Measurements from ENCODE around the gene NDFIP2. TPM values are rescaled to one million over a fixed set of nuclear protein-coding genes. Genes with fewer than 3 reads are reported as not detected.

Gene NDFIP2
- total RNA-seq (1 to 10 TPM in 1 of 2 experiments, under 1 TPM in 1; 0.78 to 1.9 TPM), polyA plus RNA-seq (1 to 10 TPM in 2 of 3 donors, under 1 TPM in 1; 0.57 to 3.1 (median 2.3) TPM), total RNA-seq (3.3 to 117 (median 4.4) reads per million in 6 experiments)

DNA sequence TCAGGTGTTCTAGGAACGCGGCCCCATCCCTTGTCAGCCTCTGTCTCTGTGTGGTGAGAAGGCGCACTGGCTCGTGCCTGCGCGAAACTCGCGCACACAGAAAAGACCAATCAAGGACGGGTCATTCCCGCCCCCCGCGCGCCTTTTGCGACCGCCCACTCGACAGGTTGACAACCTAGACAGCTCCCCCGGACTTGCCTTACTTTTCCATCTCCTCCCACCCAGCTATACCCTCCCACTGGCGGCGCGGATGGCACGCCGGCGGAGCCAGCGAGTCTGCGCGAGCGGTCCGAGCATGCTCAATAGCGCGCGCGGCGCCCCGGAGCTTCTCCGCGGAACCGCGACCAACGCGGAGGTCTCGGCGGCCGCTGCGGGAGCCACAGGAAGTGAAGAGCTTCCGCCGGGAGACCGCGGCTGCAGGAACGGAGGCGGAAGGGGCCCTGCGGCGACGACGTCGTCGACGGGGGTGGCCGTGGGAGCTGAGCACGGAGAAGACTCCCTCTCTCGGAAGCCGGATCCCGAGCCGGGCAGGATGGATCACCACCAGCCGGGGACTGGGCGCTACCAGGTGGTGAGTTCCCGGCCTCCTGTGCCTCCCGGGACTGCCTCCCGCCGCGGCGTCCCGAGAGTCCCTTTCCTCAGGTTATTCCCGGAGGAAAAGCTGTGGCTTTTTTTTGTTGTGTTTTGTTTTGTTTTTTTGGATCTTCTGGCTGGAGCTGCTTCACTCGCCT lies at the start of gene NDFIP2:
Gene NDFIP2, plus strand, starts transcription at position 202 of the 731 bp plus-strand sequence. Its CDS starts 49 bp downstream, at position 251.
- Mint-ChIP-seq H3K27me3 (peaks cover 0 to 27% (median 8%) of the 10 kb centered on the region in 5 donors), H3K4me3 (peak within 1 kb of the TSS; percentile 86 to 97 (median 90)), H3K27ac (peak within 1 kb of the TSS; percentile 29 to 93 (median 86)), H3K36me3 (peaks cover 0 to 3% (median 0%) of the 10 kb centered on the region in 3 donors), H3K4me1 (peaks cover 11 to 44% (median 34%) of the 10 kb centered on the region in 4 donors), H3K9me3 (no peaks in the 10 kb centered on the region)
- ATAC-seq (peak; percentile 85 to 86), DNase-seq (peak; percentile 65 to 84 (median 79))
- POLR2A ChIA-PET, result interaction anchor here (0.6 to 1.2 kb wide), 3 partner anchors 10 to 75 kb away, joined by 3 read pairs; partner anchors contain the start of gene RBM26

GRCh38 chr13:79432086-79432485 lies 48.9 kb upstream of the NDFIP2 start:
- no peaks in the 10 kb centered on the region for H3K9me3 Mint-ChIP-seq
- no peak overlapping the region for H3K27ac Mint-ChIP-seq
- H3K4me3 Mint-ChIP-seq, result no peak overlapping the region
- POLR2A ChIA-PET, result no interaction called here
- H3K36me3 Mint-ChIP-seq, result no peaks in the 10 kb centered on the region
- ATAC-seq, result no peak
- H3K27me3 Mint-ChIP-seq, result no peaks in the 10 kb centered on the region
- no peak for DNase-seq
- H3K4me1 Mint-ChIP-seq, result no peaks in the 10 kb centered on the region

DNA sequence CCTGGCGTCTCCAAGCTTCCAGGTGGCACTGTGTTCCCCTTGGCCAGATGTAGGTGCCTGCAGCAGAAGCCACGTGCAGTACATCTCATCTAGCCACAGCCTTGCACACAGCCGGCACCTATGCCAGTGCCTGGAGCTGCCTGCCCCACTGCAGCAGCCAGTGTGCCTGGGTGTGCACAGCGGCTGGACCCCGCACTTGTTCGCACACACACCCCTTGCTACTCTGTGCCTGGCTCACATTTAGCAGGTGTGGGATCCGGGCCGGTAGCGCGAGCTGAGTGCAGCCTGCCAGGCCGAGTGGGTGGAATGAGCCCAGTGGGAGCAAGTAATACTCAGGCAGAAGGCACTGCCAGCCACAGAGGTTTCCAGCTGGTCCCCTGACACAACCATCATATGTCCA lies 48.0 kb upstream of the NDFIP2 start:
- ATAC-seq (no peak), DNase-seq (no peak)
- no peaks in the 10 kb centered on the region for H3K27me3 Mint-ChIP-seq
- POLR2A ChIA-PET, result interaction anchor here (1.7 kb wide), 1 partner anchor 48 kb away, joined by 3 read pairs; the partner anchor contains the start of gene NDFIP2
- no peak overlapping the region for H3K4me3 Mint-ChIP-seq
- no peaks in the 10 kb centered on the region for H3K9me3 Mint-ChIP-seq
- H3K4me1 Mint-ChIP-seq, result no peaks in the 10 kb centered on the region
- H3K27ac Mint-ChIP-seq, result no peak overlapping the region
- no peaks in the 10 kb centered on the region for H3K36me3 Mint-ChIP-seq

DNA sequence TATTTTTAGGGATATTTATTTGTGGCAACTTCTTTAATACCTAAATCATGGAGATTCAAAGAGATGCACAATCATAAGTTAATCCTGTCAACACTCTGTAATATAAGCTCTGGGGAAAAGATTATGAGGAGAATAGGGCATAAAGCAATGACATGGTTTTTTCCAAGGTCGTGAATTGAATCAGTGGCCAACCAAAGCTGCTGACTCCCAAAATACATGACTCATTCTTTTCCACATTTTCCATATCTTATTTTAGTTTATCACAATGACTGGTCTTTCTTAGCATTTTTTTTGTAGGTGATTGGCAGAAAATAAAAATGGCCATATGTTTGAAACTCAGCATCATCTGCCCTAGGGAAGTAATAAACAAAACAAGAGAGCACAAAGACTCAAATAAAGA lies 46.4 kb upstream of the NDFIP2 start:
- ATAC-seq (no peak), DNase-seq (no peak)
- H3K36me3 Mint-ChIP-seq, result no peaks in the 10 kb centered on the region
- H3K4me3 Mint-ChIP-seq, result no peak overlapping the region
- H3K27me3 Mint-ChIP-seq, result no peaks in the 10 kb centered on the region
- no peak overlapping the region for H3K27ac Mint-ChIP-seq
- POLR2A ChIA-PET, result no interaction called here
- H3K9me3 Mint-ChIP-seq, result no peaks in the 10 kb centered on the region
- H3K4me1 Mint-ChIP-seq, result no peaks in the 10 kb centered on the region

DNA sequence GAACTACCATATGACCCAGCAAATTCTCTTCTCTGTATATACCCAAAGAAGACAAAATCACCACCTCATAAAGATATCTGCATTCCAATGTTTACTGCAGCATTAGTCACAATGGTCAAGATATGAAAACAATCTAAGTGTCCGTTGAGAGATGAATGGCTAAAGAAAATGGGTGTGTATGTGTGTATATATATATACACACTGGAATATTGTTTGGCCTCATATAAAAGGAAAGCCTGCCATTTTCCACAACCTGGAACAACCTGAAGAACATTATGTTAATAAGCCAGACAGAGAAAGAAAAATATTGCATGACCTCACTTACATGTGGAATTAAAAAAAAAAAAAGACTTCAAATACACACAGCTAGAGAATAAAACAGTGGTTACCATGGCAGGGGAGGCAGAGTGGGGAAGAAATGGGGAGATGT lies 45.4 kb upstream of the NDFIP2 start:
- Mint-ChIP-seq H3K4me3 (no peak overlapping the region), H3K36me3 (no peaks in the 10 kb centered on the region), H3K27me3 (no peaks in the 10 kb centered on the region), H3K4me1 (no peaks in the 10 kb centered on the region), H3K9me3 (no peaks in the 10 kb centered on the region), H3K27ac (no peak overlapping the region)
- POLR2A ChIA-PET, result no interaction called here
- ATAC-seq (no peak), DNase-seq (no peak)

GRCh38 chr13:79439275-79439674 lies 41.7 kb upstream of the NDFIP2 start:
- Mint-ChIP-seq H3K9me3 (no peaks in the 10 kb centered on the region), H3K27ac (no peak overlapping the region)
- ATAC-seq, result no peak

DNA sequence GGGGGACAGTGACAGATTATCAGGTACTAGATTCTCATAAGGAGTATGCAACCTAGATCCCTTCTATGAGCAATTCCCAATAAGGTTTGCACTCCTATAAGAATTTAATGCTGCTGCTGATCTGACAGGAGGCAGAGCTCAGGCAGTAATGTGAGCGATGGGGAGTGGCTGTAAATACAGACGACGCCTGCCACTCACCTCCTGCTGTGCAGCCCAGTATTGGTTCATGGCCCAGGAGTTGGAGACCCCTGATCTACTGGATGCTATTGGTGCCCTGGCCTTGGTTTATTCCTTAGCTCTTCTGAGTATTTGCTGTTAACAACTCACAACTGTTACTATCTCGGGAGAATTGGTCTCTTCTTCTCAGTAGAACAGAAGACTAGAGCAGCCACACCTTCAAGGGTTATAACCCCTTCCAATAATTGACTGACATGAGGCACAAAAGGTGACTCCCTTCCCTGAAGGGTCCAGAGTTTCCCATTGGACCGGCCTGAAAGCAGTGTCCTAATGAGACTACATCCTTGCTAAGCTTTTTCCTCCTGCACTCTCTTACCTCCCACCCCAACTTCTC lies 39.9 kb upstream of the NDFIP2 start:
- no peak overlapping the region for H3K4me3 Mint-ChIP-seq
- DNase-seq, result no peak
- H3K4me1 Mint-ChIP-seq, result peaks cover 0 to 4% (median under 1%) of the 10 kb centered on the region in 4 donors
- H3K9me3 Mint-ChIP-seq, result no peaks in the 10 kb centered on the region
- no peaks in the 10 kb centered on the region for H3K36me3 Mint-ChIP-seq
- ATAC-seq, result no peak
- H3K27ac Mint-ChIP-seq, result no peak overlapping the region
- POLR2A ChIA-PET, result no interaction called here
- no peaks in the 10 kb centered on the region for H3K27me3 Mint-ChIP-seq

More at GRCh38 chr13:79439275-79439674, 41.7 kb upstream of the NDFIP2 start:
- Mint-ChIP-seq H3K36me3 (no peaks in the 10 kb centered on the region), H3K4me3 (no peak overlapping the region), H3K4me1 (no peaks in the 10 kb centered on the region), H3K27me3 (no peaks in the 10 kb centered on the region)
- DNase-seq, result no peak
- POLR2A ChIA-PET, result no interaction called here

- Mint-ChIP-seq H3K4me1 (peaks cover 1 to 10% (median 8%) of the 10 kb centered on the region in 4 donors), H3K9me3 (no peaks in the 10 kb centered on the region), H3K27me3 (no peaks in the 10 kb centered on the region), H3K27ac (no peak overlapping the region), H3K36me3 (no peaks in the 10 kb centered on the region), H3K4me3 (no peak overlapping the region)
- ATAC-seq (no peak), DNase-seq (no peak)
- POLR2A ChIA-PET, result no interaction called here
Measured at GRCh38 chr13:79442221-79442620, 38.7 kb upstream of the NDFIP2 start.

GRCh38 chr13:79442706-79443105 lies 38.2 kb upstream of the NDFIP2 start:
- ATAC-seq, result no peak
- Mint-ChIP-seq H3K9me3 (no peaks in the 10 kb centered on the region), H3K27me3 (no peaks in the 10 kb centered on the region), H3K27ac (no peak overlapping the region), H3K4me1 (peaks cover 1 to 10% (median 8%) of the 10 kb centered on the region in 4 donors), H3K4me3 (no peak overlapping the region), H3K36me3 (no peaks in the 10 kb centered on the region)
- POLR2A ChIA-PET, result no interaction called here
- DNase-seq, result no peak

DNA sequence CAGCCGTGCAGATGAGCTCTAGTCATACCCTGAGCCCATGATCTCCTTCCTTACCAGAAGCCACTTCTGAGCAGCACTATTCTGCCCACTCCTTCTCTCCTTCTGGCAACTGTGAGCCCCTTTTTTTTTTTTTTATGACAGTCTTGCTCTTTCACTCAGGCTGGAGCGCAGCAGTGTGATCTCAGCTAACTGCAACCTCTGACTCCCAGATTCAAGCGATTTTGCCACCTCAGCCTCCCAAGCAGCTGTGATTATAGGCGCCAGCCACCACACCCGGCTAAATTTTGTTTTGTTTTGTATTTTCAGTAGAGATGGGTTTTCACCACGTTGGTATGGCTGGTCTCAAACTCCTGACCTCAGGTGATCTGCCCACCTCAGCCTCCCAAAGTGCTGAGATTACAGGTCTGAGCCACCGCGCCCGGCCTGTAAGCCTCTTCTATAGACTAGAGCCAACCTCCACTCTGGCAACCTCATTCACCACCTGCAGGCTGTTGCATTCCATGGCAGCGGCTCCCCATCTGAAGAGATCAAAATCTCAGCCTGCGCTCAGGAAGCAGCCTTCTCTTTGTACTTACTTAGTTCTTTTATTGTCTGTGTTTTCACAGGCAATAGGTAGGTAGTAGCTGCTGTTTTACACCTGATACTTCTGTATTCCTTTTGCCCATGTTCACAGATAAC lies 34.8 kb upstream of the NDFIP2 start:
- Mint-ChIP-seq H3K4me3 (no peak overlapping the region), H3K27ac (peak overlapping the region in 1 of 10 donors; percentile 61), H3K27me3 (peaks cover 0 to 2% (median 0%) of the 10 kb centered on the region in 5 donors), H3K4me1 (peaks cover 6 to 32% (median 26%) of the 10 kb centered on the region in 4 donors), H3K36me3 (no peaks in the 10 kb centered on the region), H3K9me3 (no peaks in the 10 kb centered on the region)
- peak; percentile 71 to 79 for ATAC-seq
- POLR2A ChIA-PET, result no interaction called here
- DNase-seq, result peak in 2 of 10 donors; percentile 4 to 17

GRCh38 chr13:79447141-79447540 lies 33.8 kb upstream of the NDFIP2 start:
- H3K4me3 Mint-ChIP-seq, result no peak overlapping the region
- no peaks in the 10 kb centered on the region for H3K9me3 Mint-ChIP-seq
- H3K4me1 Mint-ChIP-seq, result peaks cover 12 to 41% (median 36%) of the 10 kb centered on the region in 4 donors
- DNase-seq (no peak), ATAC-seq (no peak)
- peaks cover 0 to 2% (median 0%) of the 10 kb centered on the region in 5 donors for H3K27me3 Mint-ChIP-seq
- no peak overlapping the region for H3K27ac Mint-ChIP-seq
- POLR2A ChIA-PET, result no interaction called here
- no peaks in the 10 kb centered on the region for H3K36me3 Mint-ChIP-seq

DNA sequence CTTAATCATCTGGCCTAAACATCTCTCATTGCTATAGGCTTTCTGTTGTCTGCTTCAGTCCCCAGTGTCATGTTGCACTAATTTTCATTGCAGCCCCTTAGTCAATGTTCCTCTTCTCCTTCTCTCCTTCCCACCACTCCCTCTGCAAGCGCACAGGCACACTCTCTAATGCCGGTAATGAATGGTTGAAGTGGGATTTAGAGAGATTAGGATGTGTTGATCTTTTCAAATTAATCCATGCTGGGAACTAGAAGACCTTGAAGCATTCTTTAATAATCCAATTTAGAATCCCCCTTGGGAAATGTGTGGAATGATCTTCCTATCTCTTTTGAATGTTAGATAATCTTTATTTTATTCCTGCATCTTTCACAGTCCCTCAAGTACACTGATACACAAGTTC lies 33.2 kb upstream of the NDFIP2 start:
- H3K4me3 Mint-ChIP-seq, result no peak overlapping the region
- no peak for ATAC-seq
- H3K4me1 Mint-ChIP-seq, result peaks cover 12 to 44% (median 42%) of the 10 kb centered on the region in 4 donors
- H3K36me3 Mint-ChIP-seq, result no peaks in the 10 kb centered on the region
- peaks cover 0 to 2% (median 0%) of the 10 kb centered on the region in 5 donors for H3K27me3 Mint-ChIP-seq
- POLR2A ChIA-PET, result no interaction called here
- no peak overlapping the region for H3K27ac Mint-ChIP-seq
- no peaks in the 10 kb centered on the region for H3K9me3 Mint-ChIP-seq
- DNase-seq, result no peak

GRCh38 chr13:79448413-79448812 lies 32.5 kb upstream of the NDFIP2 start:
- Mint-ChIP-seq H3K36me3 (no peaks in the 10 kb centered on the region), H3K27me3 (peaks cover 0 to 2% (median 0%) of the 10 kb centered on the region in 5 donors), H3K4me1 (peaks cover 12 to 44% (median 42%) of the 10 kb centered on the region in 4 donors), H3K27ac (no peak overlapping the region), H3K4me3 (peak overlapping the region in 1 of 10 donors; percentile 0), H3K9me3 (no peaks in the 10 kb centered on the region)
- ATAC-seq, result no peak
- DNase-seq, result no peak
- POLR2A ChIA-PET, result no interaction called here

All from naive thymus-derived CD8-positive, alpha-beta T cell (primary cell).